HCT116 (cell line): Measurements from ENCODE around the gene TCERG1L. TPM values are rescaled to one million over a fixed set of nuclear protein-coding genes. Genes with fewer than 3 reads are reported as not detected.

ENCODE experiments used
- ATAC-seq: fragments of 200-7000 bp; cut with Tn5 transposase; 2 replicates; pipeline ENCODE4 v1.9.1; 2020; ENCODE audit warnings: mild to moderate bottlenecking, moderate library complexity
- BruUV-seq: library from RNA; stranded (reverse); fragments of 400-500 nt; replicated peaks from 2 replicates; lab custom pipeline; 2021; lab: Mats Ljungman, UMichigan
- CTCF ChIA-PET: fragments of 300-600 bp; sonication (Branson Sonifier 250); formaldehyde crosslinking; loops from one replicate; lab custom pipeline; 2021; ENCODE audit warnings: antibody characterized with exemption; lab: Charles Lee
- POLR2A ChIA-PET: fragments of 300-600, 350-600 bp; sonication (Branson Sonifier 250); formaldehyde crosslinking; loops from one replicate; lab custom pipeline; 2021; ENCODE audit warnings: antibody characterized with exemption; lab: Charles Lee
- RAD21 ChIA-PET, 2 experiments: fragments of 300-600 bp; sonication (Branson Sonifier 250); formaldehyde crosslinking; loops; one replicate each; lab custom pipeline; 2023; ENCODE audit warnings: low total read pairs in 2 of 2; ENCODE audit not compliant: uncharacterized antibody in 2 of 2, unreplicated experiment in 2 of 2, low non-redundant PET in 1 of 2; lab: Charles Lee
- DNase-seq: peaks from one replicate; pipeline ENCODE4 v3.0.0-alpha.2; 2010; ENCODE audit warnings: low read depth, low spot score
- H2AFZ ChIP-seq: fragments of 200-600 bp; shearing (Covaris generic), sonication (generic); 2 replicates; pipeline ENCODE4 v1.6.1; 2017; ENCODE audit warnings: low read depth, mixed run types, mixed read lengths, antibody characterized with exemption, low read length; ENCODE audit not compliant: poor library complexity, severe bottlenecking
- H3K27ac ChIP-seq: 2 replicates; pipeline ENCODE4 v1.5.1; 2012; ENCODE audit warnings: low read depth, low read length
- H3K27me3 ChIP-seq: fragments of 200-600 bp; sonication (generic); 2 replicates; pipeline ENCODE4 v1.6.1; 2016; ENCODE audit warnings: mixed run types, low read length, mixed read lengths; ENCODE audit not compliant: insufficient read depth
- H3K36me3 ChIP-seq, 2 experiments: fragments of 200-500 bp in 1 of 2; fragments of 200-600 bp in 1 of 2; sonication (Bioruptor generic) in 1 of 2; sonication (generic) in 1 of 2; 2 replicates each; pipeline versions ENCODE4 v1.5.1 to v1.6.1; 2014 to 2016; ENCODE audit warnings: low read length in 2 of 2, inconsistent platforms in 1 of 2, mixed read lengths in 1 of 2, mixed run types in 1 of 2; ENCODE audit not compliant: insufficient read depth in 2 of 2, control insufficient read depth in 1 of 2
- H3K4me1 ChIP-seq, 2 experiments: fragments of 200-600 bp in 1 of 2; sonication (generic) in 1 of 2; 2 replicates each; pipeline versions ENCODE4 v1.5.1 to v1.6.1; 2012 to 2017; ENCODE audit warnings: low read length in 2 of 2, inconsistent platforms in 1 of 2, mild to moderate bottlenecking in 1 of 2, mixed read lengths in 1 of 2, mixed run types in 1 of 2, moderate library complexity in 1 of 2; ENCODE audit not compliant: insufficient read depth in 2 of 2, control insufficient read depth in 1 of 2
- H3K4me2 ChIP-seq: fragments of 200-600 bp; sonication (generic); 2 replicates; pipeline ENCODE4 v1.6.1; 2017; ENCODE audit warnings: mixed run types, low read length, mixed read lengths
- H3K4me3 ChIP-seq, 2 experiments: fragments of 200-600 bp in 1 of 2; sonication (generic) in 1 of 2; replicated peaks in 1 of 2; 2 replicates each; pipeline ENCODE4 v1.5.1; 2011 to 2016; ENCODE audit warnings: low read length in 2 of 2, control low read depth in 1 of 2, low read depth in 1 of 2, mild to moderate bottlenecking in 1 of 2, mixed read lengths in 1 of 2, mixed run types in 1 of 2
- H3K79me2 ChIP-seq: fragments of 200-600 bp; sonication (generic); 2 replicates; pipeline ENCODE4 v1.6.1; 2017; ENCODE audit warnings: mild to moderate bottlenecking, mixed run types, low read length, moderate library complexity, mixed read lengths; ENCODE audit not compliant: insufficient read depth
- H3K9ac ChIP-seq: fragments of 200-600 bp; sonication (generic); 2 replicates; pipeline ENCODE4 v1.6.1; 2016; ENCODE audit warnings: low read length, mixed read lengths
- H3K9me2 ChIP-seq: fragments of 200-600 bp; sonication (generic), shearing (Covaris generic); 2 replicates; pipeline ENCODE4 v1.6.1; 2017; ENCODE audit warnings: mixed run types, mild to moderate bottlenecking, moderate library complexity; ENCODE audit not compliant: insufficient read depth
- H3K9me3 ChIP-seq, 2 experiments: fragments of 200-500 bp in 1 of 2; fragments of 200-600 bp in 1 of 2; sonication (Bioruptor generic) in 1 of 2; sonication (generic) in 1 of 2; 2 replicates each; pipeline ENCODE4 v1.6.1; 2014 to 2017; ENCODE audit warnings: low read length in 2 of 2, mixed read lengths in 2 of 2, inconsistent platforms in 1 of 2, low read depth in 1 of 2, mild to moderate bottlenecking in 1 of 2, mixed run types in 1 of 2, moderate library complexity in 1 of 2; ENCODE audit not compliant: control insufficient read depth in 1 of 2, insufficient read depth in 1 of 2
- H4K20me1 ChIP-seq: fragments of 200-600 bp; sonication (generic), shearing (Covaris generic); 2 replicates; pipeline ENCODE4 v1.6.1; 2017; ENCODE audit warnings: mixed run types, mild to moderate bottlenecking, moderate library complexity; ENCODE audit not compliant: insufficient read depth
- ATF3 ChIP-seq: IDR thresholded peaks from 2 replicates; pipeline ENCODE4 v1.6.1; 2012
- CBX3 ChIP-seq: IDR thresholded peaks from 2 replicates; pipeline ENCODE4 v1.6.1; 2012; ENCODE audit warnings: low read depth
- CEBPB ChIP-seq: IDR thresholded peaks from 2 replicates; pipeline ENCODE4 v1.6.1; 2012; ENCODE audit warnings: low read depth
- CTCF ChIP-seq, 3 experiments: fragments of 200-600 bp in 1 of 3; sonication (generic) in 1 of 3; IDR thresholded peaks in 2 of 3; conservative IDR thresholded peaks in 1 of 3; 2 replicates each; pipeline ENCODE4 v1.5.1; 2012 to 2017; ENCODE audit warnings: low read depth in 2 of 3, low read length in 2 of 3, antibody characterized with exemption in 1 of 3, borderline replicate concordance in 1 of 3, control low read depth in 1 of 3, mild to moderate bottlenecking in 1 of 3, mixed read lengths in 1 of 3, mixed run types in 1 of 3, moderate library complexity in 1 of 3; ENCODE audit not compliant: insufficient read depth in 1 of 3
- EGR1 ChIP-seq: IDR thresholded peaks from 2 replicates; pipeline ENCODE4 v1.6.1; 2012; ENCODE audit warnings: low read depth
- EZH2 ChIP-seq: fragments of 200-600 bp; sonication (generic); IDR thresholded peaks from 2 replicates; pipeline ENCODE4 v1.6.1; 2017; ENCODE audit warnings: antibody characterized with exemption, mixed run types
- FOSL1 ChIP-seq: IDR thresholded peaks from 2 replicates; pipeline ENCODE4 v1.6.1; 2012; ENCODE audit warnings: low read depth
- JUND ChIP-seq: IDR thresholded peaks from 2 replicates; pipeline ENCODE4 v1.6.1; 2012
- MAX ChIP-seq: IDR thresholded peaks from 2 replicates; pipeline ENCODE4 v1.6.1; 2012
- POLR2A ChIP-seq: IDR thresholded peaks from 2 replicates; pipeline ENCODE4 v1.7.0; 2011; ENCODE audit warnings: borderline replicate concordance; ENCODE audit not compliant: insufficient read depth, insufficient read length; ENCODE audit errors: extremely low read depth
- POLR2AphosphoS5 ChIP-seq: IDR thresholded peaks from 2 replicates; pipeline ENCODE4 v1.6.1; 2011; ENCODE audit warnings: mild to moderate bottlenecking, low read depth, low read length, moderate library complexity
- SIN3A ChIP-seq: IDR thresholded peaks from 2 replicates; pipeline ENCODE4 v1.6.1; 2012; ENCODE audit warnings: low read depth
- SP1 ChIP-seq: IDR thresholded peaks from 2 replicates; pipeline ENCODE4 v1.6.1; 2012; ENCODE audit warnings: low read depth
- SRF ChIP-seq: IDR thresholded peaks from 2 replicates; pipeline ENCODE4 v1.6.1; 2012; ENCODE audit warnings: low read depth
- TCF7L2 ChIP-seq: IDR thresholded peaks from 2 replicates; pipeline ENCODE4 v1.7.0; 2011; ENCODE audit warnings: borderline replicate concordance, inconsistent platforms; ENCODE audit not compliant: insufficient read depth, insufficient read length; ENCODE audit errors: extremely low read depth
- YY1 ChIP-seq: IDR thresholded peaks from 2 replicates; pipeline ENCODE4 v1.6.1; 2011; ENCODE audit warnings: low read length, low read depth, moderate library complexity, mild to moderate bottlenecking; ENCODE audit not compliant: insufficient replicate concordance; ENCODE audit errors: extremely low read depth
- ZBTB33 ChIP-seq: IDR thresholded peaks from 2 replicates; pipeline ENCODE4 v1.6.1; 2011; ENCODE audit warnings: mild to moderate bottlenecking, low read length, moderate library complexity; ENCODE audit not compliant: insufficient replicate concordance; ENCODE audit errors: extremely low read depth
- intact Hi-C: fragments of 100-400 bp; cut with micrococcal nuclease; formaldehyde crosslinking; loops from 2 replicates; pipeline ENCODE4 v1.10.0; 2022
- total RNA-seq: library from RNA; stranded (reverse); gene quantifications from one replicate; pipeline ENCODE4 v1.2.1, GENCODE V29; 2021; ENCODE audit not compliant: unreplicated experiment

The TCERG1L gene
- total RNA-seq, 1 experiment from 2014 or later: not detected

GRCh38 chr10:131260031-131260430 is 51.5 kb downstream of the TCERG1L start:
- no peak overlapping the region for H2AFZ ChIP-seq
- ChIA-PET RAD21 (no interaction called here), POLR2A (no interaction called here), CTCF (no interaction called here)
- H3K4me1 ChIP-seq: no peaks in the 10 kb centered on the region
- no peak overlapping the region for H3K4me2 ChIP-seq
- no peak overlapping the region for H3K27ac ChIP-seq
- H3K79me2 ChIP-seq: no peaks in the 10 kb centered on the region
- TF ChIP-seq SP1: no peak
- TF ChIP-seq JUND: no peak
- TF ChIP-seq CBX3: no peak
- TF ChIP-seq YY1: no peak
- TF ChIP-seq MAX: no peak
- no peak for TF ChIP-seq POLR2A
- no peak for TF ChIP-seq SRF
- TF ChIP-seq EGR1: no peak
- TF ChIP-seq EZH2: no peak
- TF ChIP-seq TCF7L2: no peak
- no peak for TF ChIP-seq POLR2AphosphoS5
- no peak for TF ChIP-seq FOSL1
- TF ChIP-seq CTCF (IDR thresholded peaks at IDR 0.05 in 2 of 3, conservative IDR thresholded peaks at IDR 0.05 in 1 of 3; ENCODE audit: borderline replicate concordance in 1 of 3, insufficient read depth in 1 of 3, low read depth in 2 of 3, low read length in 2 of 3): no peak
- TF ChIP-seq CEBPB: no peak
- no peak for TF ChIP-seq ATF3
- TF ChIP-seq SIN3A: no peak
- TF ChIP-seq ZBTB33: no peak
- H3K9ac ChIP-seq: no peak overlapping the region
- no peaks in the 10 kb centered on the region for H3K36me3 ChIP-seq
- intact Hi-C loops: no loop called here
- no peak for ATAC-seq
- no peaks in the 10 kb centered on the region for H3K27me3 ChIP-seq
- no peaks in the 10 kb centered on the region for H4K20me1 ChIP-seq
- no peaks in the 10 kb centered on the region for H3K9me3 ChIP-seq
- no TSS peak for BruUV-seq
- no peak for DNase-seq
- no peak overlapping the region for H3K4me3 ChIP-seq
- H3K9me2 ChIP-seq: no peaks in the 10 kb centered on the region
